Camera-type eye (tissue), 1 donor: ENCODE measurements around the gene ISCA2. TPM values are rescaled to one million over a fixed set of nuclear protein-coding genes. Genes with fewer than 3 reads are reported as not detected.

Experiments
- total RNA-seq: library from RNA; depleted of rRNA; stranded (reverse); fragments of >200 nt; gene quantifications from one replicate; pipeline ENCODE4 v1.2.3, GENCODE V29; 2014

ISCA2 gene, protein sequence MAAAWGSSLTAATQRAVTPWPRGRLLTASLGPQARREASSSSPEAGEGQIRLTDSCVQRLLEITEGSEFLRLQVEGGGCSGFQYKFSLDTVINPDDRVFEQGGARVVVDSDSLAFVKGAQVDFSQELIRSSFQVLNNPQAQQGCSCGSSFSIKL
- 18.0 TPM for total RNA-seq

DNA sequence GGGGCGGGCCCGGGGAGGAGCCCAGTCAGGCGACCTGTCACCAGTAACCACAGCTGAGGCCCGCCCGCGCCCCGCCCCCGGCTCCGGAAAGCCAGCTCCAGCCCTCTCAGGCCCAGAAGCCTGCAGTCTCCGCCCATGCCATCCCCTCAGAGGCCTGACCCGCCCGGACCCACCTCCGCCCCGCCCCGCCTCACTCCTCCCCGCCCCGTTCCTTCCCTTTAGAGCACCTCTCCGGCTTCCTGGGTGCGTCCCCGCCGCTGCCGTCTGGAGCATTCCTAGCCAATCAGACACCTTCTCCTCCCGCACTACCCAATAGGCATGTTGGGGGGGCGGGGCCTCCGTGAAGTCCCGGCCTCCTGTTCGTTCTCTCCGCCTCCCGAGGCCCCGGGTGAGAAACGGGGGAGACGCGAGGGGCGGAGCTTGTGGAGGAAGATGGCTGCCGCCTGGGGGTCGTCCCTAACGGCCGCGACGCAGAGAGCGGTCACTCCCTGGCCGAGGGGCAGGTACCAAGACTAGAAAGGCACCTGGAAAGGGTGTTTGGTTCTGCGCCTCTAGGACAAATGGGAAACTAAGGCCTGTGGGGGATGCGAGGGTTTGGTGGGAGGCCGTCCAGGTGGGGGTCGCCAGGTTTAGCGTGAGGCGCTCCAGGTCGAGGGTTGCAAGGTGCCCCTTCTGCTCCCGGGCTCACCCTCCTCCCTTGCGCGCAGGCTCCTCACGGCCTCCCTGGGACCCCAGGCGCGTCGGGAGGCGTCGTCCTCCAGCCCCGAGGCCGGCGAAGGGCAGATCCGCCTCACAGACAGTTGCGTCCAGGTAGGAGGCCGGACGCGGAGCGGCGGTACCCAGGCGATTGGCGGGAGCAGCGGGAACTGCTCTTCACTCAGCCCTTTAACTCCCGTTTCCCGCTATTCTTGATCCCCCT, at the start of gene ISCA2:
Gene ISCA2 (plus strand): TSS at position 423 of the 919 bp plus-strand sequence. CDS start 10 bp downstream, at position 433.

GRCh38 chr14:74492776-74493342, 706 bp upstream of the ISCA2 start, which contains the start of gene NPC2:
Gene NPC2, minus strand, starts transcription at chr14:74493305. Its CDS starts 31 bp downstream, at chr14:74493274.

Other genes with a start within 250 kb of the ISCA2 start
- gene ABCD4, start 190.8 kb upstream of the ISCA2 start, total RNA-seq = 78.2 TPM
- not detected for gene VRTN, start 145.3 kb upstream of the ISCA2 start, total RNA-seq
- 0.60 TPM for gene SYNDIG1L, start 67.6 kb upstream of the ISCA2 start, total RNA-seq
- gene NPC2, start 460 bp upstream of the ISCA2 start, total RNA-seq = 166 TPM
- 49.8 TPM for gene LTBP2, start 118.5 kb downstream of the ISCA2 start, total RNA-seq
- 30.2 TPM for gene AREL1, start 219.3 kb downstream of the ISCA2 start, total RNA-seq
- gene FCF1, start 219.4 kb downstream of the ISCA2 start, total RNA-seq = 39.0 TPM